Activated T-cell treated with anti-CD3 and anti-CD28 coated beads, Interleukin-2, amount 50 U/mL, for 48 hours (primary cell): ENCODE measurements around the gene SLC26A1.
A peak's percentile ranks its signal among the peaks of the same experiment; 100 is the strongest.
"Not testable (repeated sequence)": the region's sequence is repeated elsewhere in the genome, so short reads cannot be mapped to it uniquely, and the experiment has no call there.

ENCODE experiments used
- DNase-seq, 2 experiments: peaks; one replicate each; pipeline ENCODE4 v3.0.0-alpha.2; 2020

SLC26A1 gene

GRCh38 chr4:1013225-1014073 is 20.2 kb upstream of the SLC26A1 start:
- no peak for DNase-seq

- peak in 1 of 2 experiments; percentile 53 for DNase-seq
Measured at GRCh38 chr4:1012034-1012739, 19.0 kb upstream of the SLC26A1 start.

DNA sequence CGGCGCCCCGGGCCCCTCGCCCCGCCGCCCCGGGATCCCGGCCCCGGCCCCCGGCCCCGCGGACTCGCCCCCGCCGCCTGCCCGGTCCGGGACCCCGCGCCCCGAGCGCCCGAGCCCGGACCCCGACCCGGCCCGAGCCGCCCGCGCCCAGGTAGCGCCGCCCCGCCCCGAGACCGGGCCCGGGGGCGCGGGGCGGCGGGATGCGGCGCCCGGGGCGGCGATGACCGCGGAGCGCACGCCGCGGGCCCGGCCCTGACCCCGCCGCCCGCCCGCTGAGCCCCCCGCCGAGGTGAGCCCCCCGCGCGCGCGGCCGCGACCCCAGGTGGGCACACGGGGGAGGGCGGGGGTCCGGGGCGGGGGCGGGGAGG is 18.4 kb upstream of the SLC26A1 start:
- DNase-seq, result no peak

- DNase-seq, result peak; percentile 92 to 95
Measured at GRCh38 chr4:1011022-1011665, 17.9 kb upstream of the SLC26A1 start, which contains the start of gene FGFRL1. TSS of gene FGFRL1 (plus strand) at chr4:1011626. CDS start at chr4:1012486, 860 bp downstream.

- DNase-seq, result peak; percentile 83 to 87
Measured at GRCh38 chr4:1010395-1011021, 17.3 kb upstream of the SLC26A1 start.

DNA sequence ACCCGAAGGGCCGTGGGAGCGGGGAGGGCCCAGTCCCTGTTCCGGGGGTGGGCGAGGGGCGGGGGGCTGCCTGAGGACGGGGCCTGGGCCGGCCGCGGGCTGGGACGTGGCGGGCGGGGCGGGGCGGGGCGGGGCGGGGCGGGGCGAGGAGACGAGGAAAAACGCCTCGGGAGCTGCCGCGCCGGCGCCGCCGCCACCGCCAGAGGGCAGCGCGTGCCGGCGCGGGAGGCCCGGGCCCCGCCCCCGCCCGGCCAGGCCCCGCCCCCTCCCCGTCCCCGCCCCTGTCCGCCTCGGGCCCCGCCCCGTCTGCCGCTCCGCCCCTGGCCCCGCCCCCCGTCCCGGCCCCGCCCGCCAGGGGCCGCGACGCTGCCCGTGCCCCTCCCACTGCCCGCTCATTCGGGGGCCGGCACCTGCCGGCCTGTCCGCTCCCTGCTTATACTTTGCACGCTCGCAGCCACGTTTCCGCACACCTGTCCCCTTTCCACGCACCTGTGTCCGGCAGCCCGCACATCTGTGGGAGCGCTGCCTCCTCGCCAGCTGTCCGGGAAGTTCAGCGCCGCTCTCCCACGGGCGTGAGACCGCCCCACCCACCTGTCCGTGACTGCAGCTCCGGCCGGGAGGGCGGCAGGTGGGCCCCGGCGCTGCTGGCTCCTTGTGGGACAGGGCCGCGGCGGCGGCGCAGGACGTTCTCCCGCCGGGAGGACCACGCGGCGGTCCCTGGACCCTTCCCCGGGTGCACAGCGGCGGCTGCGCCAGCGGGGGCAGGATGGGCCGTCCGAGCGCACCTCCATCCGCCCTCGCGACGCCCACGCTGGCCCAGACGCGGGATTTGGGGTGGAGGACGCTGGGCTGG is 16.6 kb upstream of the SLC26A1 start:
- peak; percentile 75 to 78 for DNase-seq

GRCh38 chr4:1008840-1009541 is 15.8 kb upstream of the SLC26A1 start:
- DNase-seq, result peak; percentile 52 to 62

DNA sequence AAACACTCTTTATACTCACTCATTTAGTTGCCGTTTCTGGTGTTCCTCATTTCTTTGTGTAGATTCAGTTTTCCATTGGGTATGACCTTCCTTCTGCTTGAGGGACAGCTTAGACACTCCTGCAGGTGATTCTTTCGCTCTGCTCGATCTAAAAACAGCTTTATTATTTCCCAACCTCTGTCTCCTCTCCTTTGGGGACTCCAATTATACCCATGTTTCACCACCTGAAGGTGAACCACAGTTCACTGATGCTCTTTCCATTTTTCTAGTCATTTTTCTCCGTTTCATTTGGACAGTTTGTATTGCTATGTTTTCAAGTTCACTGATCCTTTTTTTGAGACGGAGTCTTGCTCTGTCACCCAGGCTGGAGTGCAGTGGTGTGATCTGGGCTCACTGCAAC is 13.7 kb upstream of the SLC26A1 start:
- no peak for DNase-seq

DNA sequence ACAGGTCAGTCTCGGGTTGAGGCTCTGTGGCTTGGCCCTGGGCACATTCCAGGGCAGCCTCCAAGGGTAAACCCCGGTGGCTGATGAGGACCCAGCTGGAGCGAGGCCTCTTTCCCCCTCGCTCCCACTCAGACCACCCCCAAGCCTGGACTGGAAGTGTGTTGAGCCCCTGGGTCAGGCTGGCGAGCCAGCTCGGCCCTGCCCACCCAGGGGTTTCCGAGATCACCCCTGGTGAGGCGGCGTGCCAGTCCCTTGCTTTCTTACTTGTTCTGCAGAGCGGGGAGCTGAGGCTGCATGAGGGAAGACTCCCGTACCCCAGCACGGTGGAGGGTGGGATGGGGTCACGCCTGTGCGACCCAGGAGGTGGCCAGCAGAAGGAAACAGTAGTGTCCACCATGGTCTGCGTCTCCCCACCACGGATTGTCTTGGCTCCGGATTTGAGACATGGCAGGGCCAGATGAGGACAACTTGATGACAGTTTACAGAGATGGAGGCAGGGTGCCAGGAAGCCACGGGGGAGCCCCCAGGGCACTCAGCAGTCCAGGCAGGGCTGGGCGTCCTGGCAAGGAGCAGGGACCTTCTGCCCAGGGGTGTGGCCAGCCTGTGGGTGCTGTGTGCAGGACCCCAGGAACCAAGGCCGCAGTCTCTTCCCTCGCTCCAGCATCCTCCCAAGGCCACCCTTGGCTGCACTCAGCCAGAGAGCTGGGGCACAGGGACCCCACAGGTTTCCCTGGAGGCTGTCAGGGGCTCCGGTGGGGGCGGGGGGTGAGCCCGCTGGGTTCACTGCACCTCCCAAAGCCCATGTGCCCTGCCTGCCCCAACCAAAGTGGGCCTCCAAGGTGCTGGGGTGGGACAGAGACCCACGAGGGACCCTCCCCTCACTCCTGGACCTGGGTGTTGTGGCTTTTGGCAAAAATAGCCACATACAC is 11.6 kb upstream of the SLC26A1 start:
- DNase-seq, result no peak

- no peak for DNase-seq
Measured at GRCh38 chr4:1004071-1004418, 10.8 kb upstream of the SLC26A1 start.

- no peak for DNase-seq
Measured at GRCh38 chr4:1003271-1004070, 10.3 kb upstream of the SLC26A1 start.

- DNase-seq, result no peak
Measured at GRCh38 chr4:1002631-1003251, 9.5 kb upstream of the SLC26A1 start.

- DNase-seq, result no peak
Measured at GRCh38 chr4:1002131-1002630, 9.0 kb upstream of the SLC26A1 start.

DNA sequence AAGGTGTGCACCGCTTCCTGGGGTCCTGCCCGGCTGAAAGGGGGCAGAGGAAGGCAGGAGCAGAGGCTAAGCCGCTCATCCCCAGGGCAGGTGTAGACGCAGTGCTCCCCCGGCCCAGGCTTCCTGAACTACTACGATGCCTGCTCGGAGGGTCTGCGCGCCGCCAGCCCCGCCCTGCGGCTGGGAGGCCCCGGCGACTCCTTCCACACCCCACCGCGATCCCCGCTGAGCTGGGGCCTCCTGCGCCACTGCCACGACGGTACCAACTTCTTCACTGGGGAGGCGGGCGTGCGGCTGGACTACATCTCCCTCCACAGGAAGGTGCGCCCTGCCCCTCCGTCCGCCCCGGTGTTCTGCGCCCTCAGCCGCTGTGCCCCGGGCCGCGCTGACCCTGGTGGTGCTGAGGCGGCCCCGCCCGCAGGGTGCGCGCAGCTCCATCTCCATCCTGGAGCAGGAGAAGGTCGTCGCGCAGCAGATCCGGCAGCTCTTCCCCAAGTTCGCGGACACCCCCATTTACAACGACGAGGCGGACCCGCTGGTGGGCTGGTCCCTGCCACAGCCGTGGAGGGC is 8.4 kb upstream of the SLC26A1 start:
- no peak for DNase-seq

- DNase-seq, result no peak
Measured at GRCh38 chr4:1000686-1001260, 7.6 kb upstream of the SLC26A1 start.

GRCh38 chr4:999882-1000425 is 6.8 kb upstream of the SLC26A1 start:
- no peak for DNase-seq

GRCh38 chr4:999240-999863 is 6.1 kb upstream of the SLC26A1 start:
- DNase-seq, result not testable (repeated sequence)
